ENCODE data around the gene CFAP141.

- TF ChIP-seq, protein P1, sequence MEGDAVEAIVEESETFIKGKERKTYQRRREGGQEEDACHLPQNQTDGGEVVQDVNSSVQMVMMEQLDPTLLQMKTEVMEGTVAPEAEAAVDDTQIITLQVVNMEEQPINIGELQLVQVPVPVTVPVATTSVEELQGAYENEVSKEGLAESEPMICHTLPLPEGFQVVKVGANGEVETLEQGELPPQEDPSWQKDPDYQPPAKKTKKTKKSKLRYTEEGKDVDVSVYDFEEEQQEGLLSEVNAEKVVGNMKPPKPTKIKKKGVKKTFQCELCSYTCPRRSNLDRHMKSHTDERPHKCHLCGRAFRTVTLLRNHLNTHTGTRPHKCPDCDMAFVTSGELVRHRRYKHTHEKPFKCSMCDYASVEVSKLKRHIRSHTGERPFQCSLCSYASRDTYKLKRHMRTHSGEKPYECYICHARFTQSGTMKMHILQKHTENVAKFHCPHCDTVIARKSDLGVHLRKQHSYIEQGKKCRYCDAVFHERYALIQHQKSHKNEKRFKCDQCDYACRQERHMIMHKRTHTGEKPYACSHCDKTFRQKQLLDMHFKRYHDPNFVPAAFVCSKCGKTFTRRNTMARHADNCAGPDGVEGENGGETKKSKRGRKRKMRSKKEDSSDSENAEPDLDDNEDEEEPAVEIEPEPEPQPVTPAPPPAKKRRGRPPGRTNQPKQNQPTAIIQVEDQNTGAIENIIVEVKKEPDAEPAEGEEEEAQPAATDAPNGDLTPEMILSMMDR (IDR thresholded peaks at IDR 0.05), result no peak
- TF ChIP-seq EP300 (IDR thresholded peaks at IDR 0.05) (no peak), POLR2A (IDR thresholded peaks at IDR 0.05) (no peak)
Measured at GRCh38 chr1:154171880-154172279, 34.3 kb downstream of the CFAP141 start.
